ENCODE data around the gene INTS2. TPM values are rescaled to one million over a fixed set of nuclear protein-coding genes. Genes with fewer than 3 reads are reported as not detected.

The INTS2 gene
- total RNA-seq, 4 donors from 2014 or later: 6.7 to 13.2 (median 10.2) TPM

DNA sequence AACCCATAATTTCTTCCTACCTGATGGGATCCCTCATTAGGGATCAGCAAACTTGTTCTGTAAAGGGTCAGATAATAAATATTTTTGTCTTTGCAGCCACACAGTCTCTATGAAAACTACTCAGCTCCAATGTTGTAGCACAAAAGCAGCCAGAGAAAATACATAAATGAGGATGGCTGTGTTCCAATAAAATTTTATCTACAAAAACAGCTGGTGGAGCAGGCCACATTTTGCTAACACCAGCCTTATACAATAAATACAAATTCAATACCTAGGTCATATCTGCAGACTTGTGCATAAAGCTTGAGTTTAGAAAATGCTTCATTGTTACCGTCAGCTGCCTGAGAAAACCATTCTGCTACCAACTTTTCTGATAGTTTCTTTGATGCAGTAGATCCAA, 38.4 kb upstream of the INTS2 start:
- no peaks in the 10 kb centered on the region for H3K27me3 ChIP-seq

DNA sequence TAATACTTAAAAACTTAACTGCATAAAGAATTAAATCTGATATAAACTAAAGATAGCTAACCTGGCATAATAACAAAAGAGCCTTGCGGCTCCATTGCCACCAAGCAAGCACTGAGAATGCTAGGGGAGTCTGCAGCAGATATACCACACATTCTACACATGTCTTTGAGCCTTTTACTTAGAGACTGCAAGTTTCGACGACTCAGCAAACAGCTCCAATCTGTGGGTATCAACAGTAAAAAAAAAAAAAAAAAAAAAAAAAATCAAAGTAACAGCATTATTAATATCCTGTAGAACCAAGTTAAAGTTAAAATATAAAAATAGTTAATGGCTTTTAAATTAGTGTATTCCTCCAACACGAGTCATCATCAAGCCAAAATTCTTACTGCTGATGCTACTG, 27.8 kb upstream of the INTS2 start:
- TF ChIP-seq, protein P1, sequence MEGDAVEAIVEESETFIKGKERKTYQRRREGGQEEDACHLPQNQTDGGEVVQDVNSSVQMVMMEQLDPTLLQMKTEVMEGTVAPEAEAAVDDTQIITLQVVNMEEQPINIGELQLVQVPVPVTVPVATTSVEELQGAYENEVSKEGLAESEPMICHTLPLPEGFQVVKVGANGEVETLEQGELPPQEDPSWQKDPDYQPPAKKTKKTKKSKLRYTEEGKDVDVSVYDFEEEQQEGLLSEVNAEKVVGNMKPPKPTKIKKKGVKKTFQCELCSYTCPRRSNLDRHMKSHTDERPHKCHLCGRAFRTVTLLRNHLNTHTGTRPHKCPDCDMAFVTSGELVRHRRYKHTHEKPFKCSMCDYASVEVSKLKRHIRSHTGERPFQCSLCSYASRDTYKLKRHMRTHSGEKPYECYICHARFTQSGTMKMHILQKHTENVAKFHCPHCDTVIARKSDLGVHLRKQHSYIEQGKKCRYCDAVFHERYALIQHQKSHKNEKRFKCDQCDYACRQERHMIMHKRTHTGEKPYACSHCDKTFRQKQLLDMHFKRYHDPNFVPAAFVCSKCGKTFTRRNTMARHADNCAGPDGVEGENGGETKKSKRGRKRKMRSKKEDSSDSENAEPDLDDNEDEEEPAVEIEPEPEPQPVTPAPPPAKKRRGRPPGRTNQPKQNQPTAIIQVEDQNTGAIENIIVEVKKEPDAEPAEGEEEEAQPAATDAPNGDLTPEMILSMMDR (IDR thresholded peaks at IDR 0.05): no peak
- no peaks in the 10 kb centered on the region for H3K27me3 ChIP-seq
- no peaks in the 10 kb centered on the region for H3K9me3 ChIP-seq
- DNase-seq: no peak
- no peaks in the 10 kb centered on the region for H3K4me1 ChIP-seq
- H3K4me3 ChIP-seq: no peak overlapping the region
- peaks cover 0 to 97% (median 0%) of the 10 kb centered on the region in 3 donors for H3K36me3 ChIP-seq
- no peak overlapping the region for H3K27ac ChIP-seq

More for the DNA sequence above, 38.4 kb upstream of the INTS2 start:
- no peaks in the 10 kb centered on the region for H3K4me1 ChIP-seq
- TF ChIP-seq, protein P1 (IDR thresholded peaks at IDR 0.05): no peak
- TF ChIP-seq POLR2A (IDR thresholded peaks at IDR 0.05): no peak
- H3K36me3 ChIP-seq: peaks cover 0 to 93% (median 4%) of the 10 kb centered on the region in 3 donors
- no peaks in the 10 kb centered on the region for H3K9me3 ChIP-seq
- H3K27ac ChIP-seq: no peak overlapping the region
- DNase-seq: no peak
- no peak overlapping the region for H3K4me3 ChIP-seq

DNA sequence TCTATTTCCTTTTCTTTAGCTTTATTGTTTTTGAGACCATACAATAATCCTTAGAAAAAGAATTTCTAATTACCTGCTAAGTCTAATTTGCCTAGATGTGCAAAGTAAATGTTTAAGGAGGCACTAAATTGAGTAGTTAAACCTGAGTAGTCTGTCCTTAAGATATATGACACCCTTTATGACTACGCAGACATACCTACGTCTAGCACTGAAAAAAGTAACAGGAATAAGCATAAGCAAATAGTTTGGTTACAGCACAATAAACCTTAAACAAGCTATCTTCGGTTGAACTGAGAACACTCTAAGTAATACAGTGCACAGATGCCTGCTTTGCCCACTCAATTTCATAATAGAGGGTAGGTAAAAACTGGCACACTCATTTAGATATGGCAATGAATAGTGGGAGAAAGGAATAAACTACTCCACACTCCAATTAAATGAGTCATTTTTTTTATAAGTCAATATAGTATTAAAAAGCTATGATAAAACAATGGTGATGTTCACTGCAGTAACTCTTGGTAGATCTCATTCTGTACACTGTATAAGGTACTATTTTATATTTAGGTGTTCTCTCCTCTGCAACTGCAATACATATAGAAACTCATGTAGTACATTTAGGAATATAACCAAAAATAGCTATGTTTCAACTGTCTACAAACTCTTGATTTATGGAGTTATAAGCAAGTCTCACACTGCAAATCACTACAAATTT, 19.7 kb upstream of the INTS2 start:
- H3K27me3 ChIP-seq: no peaks in the 10 kb centered on the region
- no peak overlapping the region for H3K27ac ChIP-seq
- TF ChIP-seq, protein P1 (IDR thresholded peaks at IDR 0.05): no peak
- no peak for TF ChIP-seq POLR2A (IDR thresholded peaks at IDR 0.05)
- no peak overlapping the region for H3K4me3 ChIP-seq
- DNase-seq: no peak
- peaks cover 0 to 87% (median 0%) of the 10 kb centered on the region in 3 donors for H3K36me3 ChIP-seq
- no peaks in the 10 kb centered on the region for H3K4me1 ChIP-seq
- no peaks in the 10 kb centered on the region for H3K9me3 ChIP-seq

DNA sequence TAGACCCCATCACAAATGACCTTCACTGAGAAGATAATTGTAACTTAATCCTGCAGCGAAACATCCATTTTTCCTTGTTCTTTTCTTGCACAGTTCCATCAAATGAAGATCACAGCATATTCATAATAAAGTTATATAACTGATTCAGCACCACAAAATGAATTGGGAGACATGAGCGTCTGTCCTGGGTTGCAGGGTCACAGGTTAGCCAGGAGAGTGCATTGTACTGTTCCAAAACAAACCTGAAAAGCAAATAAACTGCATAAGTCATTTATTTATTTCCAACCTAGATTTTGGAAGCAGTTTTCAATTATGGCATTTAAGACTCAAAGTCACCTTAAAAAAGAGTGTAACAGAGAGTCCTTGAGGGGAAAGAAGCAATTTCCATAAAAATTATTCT, 18.6 kb upstream of the INTS2 start:
- Histone ChIP-seq H3K4me1 (no peaks in the 10 kb centered on the region), H3K27me3 (no peaks in the 10 kb centered on the region), H3K27ac (no peak overlapping the region), H3K9me3 (no peaks in the 10 kb centered on the region), H3K36me3 (peaks cover 0 to 79% (median 0%) of the 10 kb centered on the region in 3 donors), H3K4me3 (no peak overlapping the region)
- DNase-seq: no peak
- TF ChIP-seq, protein P1 (IDR thresholded peaks at IDR 0.05): no peak
- TF ChIP-seq POLR2A (IDR thresholded peaks at IDR 0.05): no peak

DNA sequence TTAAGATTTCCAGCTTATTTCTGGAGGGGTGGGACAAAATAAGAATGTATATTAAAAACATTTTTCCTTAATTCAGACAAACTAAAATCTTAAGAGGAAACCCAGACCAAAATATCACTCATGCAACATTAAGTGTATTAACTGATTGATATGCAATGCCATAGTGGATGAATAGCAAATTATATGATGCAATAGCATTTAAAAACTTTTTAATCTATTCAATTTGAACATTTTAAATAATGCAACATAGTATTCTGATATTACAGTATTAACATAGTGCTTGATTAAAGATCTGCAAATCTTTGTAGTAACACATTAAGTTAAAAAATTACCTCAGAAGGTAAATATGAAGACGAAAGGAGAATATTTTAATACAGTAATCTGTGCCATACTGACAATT, 15.3 kb upstream of the INTS2 start:
- Histone ChIP-seq H3K4me3 (no peak overlapping the region), H3K27me3 (no peaks in the 10 kb centered on the region), H3K4me1 (no peaks in the 10 kb centered on the region), H3K9me3 (no peaks in the 10 kb centered on the region), H3K36me3 (peaks cover 0 to 54% (median 0%) of the 10 kb centered on the region in 3 donors), H3K27ac (no peak overlapping the region)
- TF ChIP-seq, protein P1 (IDR thresholded peaks at IDR 0.05): no peak
- no peak for TF ChIP-seq POLR2A (IDR thresholded peaks at IDR 0.05)
- DNase-seq: no peak

Data from Peyer's patch (tissue), 4 donors.